ENCODE data around the gene CHRM3.
"Not testable (repeated sequence)": the region's sequence is repeated elsewhere in the genome, so short reads cannot be mapped to it uniquely, and the experiment has no call there.

Gene CHRM3
- long read RNA-seq, donor 1, result 0 reads
- long read RNA-seq, donor 2, result 0 reads
- long read RNA-seq, donor 3, result 0 reads
- long read RNA-seq, donor 4, result 0 reads
- long read RNA-seq, donor 5, result 0 reads
- long read RNA-seq, donor 6, result 0 reads
- long read RNA-seq, donor 7, result 0 reads
- long read RNA-seq, donor 8, result 0 reads

DNA sequence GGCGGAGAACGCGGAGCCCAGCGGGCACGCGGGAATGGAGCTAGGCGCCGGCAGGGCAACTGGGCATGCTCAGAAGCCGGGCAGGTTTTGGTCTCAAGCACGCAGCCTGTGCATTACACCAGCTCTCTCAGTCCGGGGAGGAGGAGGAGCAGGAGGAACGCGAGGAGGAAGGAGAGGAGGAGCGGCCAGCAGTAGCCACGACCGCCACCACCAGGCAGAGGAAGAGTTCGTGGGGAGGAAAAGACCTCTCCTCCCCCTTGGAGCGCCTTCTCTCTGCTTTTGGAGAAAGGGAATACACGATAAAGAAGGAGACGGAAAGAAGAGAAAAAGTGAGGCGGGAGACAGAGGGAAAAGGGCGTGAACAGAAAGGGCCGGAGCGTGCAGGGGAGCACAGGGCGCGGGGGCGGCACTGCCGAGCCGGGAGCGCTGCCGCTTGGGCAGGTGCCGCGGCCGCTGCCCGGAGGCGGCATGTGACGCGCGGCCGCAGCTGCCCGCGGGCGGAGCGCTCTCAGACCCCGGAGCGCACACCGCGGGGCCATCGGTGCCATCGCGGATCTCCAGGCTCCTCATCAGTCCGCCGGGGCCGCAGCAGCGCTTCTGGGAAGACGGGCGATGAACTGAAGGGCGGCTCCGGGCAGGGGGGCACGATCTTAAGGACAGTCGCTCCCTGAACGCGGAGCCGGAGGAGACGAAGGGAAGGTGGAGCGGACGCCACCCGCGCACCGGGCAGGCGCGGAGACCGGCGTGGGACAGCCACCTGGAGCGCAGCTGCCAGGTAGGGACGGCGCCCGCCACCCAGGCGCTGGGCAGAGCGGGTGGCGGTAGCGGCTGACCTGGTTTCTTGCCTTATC is at the start of gene CHRM3:
CHRM3 (plus strand) TSS at position 116 of the 851 bp plus-strand sequence. CDS start 520,884 bp downstream, outside the sequence.
- DNase-seq, result peak; percentile 86

DNA sequence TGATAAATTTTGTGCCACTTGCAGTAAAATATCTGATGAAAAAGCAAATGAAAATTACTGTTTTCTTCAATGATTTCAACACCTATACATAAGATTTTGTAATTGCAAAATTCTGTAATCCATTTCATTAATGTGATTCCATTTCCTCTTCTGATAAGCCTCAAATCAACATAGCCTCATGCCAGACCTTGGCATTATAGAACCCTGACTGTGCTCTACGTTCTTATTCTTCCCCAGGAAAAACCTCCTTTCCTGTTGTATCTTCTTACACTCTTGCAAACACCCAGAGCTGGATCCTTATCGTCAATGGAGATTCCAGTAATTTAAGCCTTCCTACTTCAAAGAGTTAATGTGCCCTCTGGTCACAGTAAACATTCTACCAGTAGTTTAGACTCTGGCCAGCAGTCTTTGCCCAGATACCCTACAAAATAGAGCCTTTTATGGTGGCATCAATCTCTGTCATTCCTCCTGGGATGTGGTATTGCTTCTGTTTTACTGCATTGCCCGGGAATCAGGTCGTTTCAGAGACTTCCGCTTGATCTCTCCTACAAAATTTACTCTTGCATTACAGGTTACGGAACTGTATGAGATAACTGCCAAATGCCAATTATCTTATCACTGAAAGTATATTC is 48.5 kb upstream of the CHRM3 start:
- no peak for DNase-seq

DNA sequence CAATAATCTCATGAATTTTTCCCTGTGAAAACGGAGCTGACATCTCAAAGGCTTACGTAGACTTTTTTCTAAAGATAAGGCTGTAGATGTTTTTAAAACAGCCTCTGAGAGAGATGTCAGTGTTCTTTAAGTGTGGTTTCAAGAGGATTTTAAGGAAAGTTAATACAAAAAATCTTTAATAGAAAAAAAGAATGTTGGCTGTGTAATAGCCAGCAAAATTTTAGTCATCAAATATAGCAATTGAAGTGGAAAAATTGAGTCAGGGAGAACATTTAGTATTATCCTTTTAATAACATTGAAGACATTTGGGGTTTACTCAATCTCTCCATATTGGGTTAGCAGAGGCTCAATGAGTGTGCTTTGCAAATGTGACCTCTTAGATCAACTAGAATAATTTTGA is 38.6 kb upstream of the CHRM3 start:
- no peak for DNase-seq

DNA sequence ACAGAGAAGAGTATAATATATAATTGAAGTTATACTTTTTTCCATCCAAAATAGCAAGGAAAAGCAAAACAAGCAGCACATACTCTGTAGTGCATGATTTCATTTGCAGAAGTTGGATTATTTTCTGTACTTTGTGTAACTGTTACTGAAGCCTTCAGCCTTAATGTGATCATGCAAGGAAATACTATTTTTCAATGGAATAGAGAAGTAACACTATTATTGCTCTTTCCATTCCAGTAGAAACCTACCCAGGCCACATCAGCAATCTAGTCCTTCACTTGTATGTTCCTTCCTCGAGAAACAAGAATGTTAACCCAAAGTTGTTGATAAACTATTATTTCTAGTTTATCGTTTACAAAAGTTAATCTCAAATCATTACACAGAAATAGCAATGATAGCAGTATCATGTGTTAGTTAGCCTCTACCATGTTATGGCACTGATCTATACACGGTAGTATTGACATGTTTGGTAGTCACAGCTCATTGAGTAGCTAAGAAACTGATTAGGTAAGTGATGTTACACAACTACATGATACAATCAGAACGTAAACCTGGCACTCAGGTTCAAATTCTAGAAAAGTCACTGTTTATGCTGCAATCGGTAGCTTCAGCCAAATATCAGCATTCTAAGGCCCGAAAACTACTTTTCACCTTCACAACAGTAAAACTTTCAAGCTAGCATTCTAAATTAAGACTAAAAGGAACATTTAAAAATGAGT is 37.6 kb upstream of the CHRM3 start:
- no peak for DNase-seq

DNA sequence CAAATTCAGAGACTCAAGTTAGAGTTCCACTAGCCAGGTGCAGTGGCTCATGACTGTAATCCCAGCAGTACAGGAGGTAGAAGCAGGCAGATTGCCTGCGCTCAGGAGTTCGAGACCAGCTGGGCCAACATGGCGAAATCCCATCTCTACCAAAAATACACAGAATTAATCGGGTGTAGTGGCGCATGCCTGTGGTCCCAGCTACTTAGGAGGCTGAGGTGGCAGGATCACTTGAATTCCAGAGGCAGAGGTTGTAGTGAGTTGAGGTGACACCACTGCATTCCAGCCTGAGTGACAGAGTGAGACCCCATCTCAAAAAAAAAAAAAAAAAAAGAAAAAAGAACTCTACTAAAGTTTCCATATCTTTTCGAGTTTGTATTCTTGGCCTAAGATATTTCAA is 36.7 kb upstream of the CHRM3 start:
- DNase-seq, result no peak

DNA sequence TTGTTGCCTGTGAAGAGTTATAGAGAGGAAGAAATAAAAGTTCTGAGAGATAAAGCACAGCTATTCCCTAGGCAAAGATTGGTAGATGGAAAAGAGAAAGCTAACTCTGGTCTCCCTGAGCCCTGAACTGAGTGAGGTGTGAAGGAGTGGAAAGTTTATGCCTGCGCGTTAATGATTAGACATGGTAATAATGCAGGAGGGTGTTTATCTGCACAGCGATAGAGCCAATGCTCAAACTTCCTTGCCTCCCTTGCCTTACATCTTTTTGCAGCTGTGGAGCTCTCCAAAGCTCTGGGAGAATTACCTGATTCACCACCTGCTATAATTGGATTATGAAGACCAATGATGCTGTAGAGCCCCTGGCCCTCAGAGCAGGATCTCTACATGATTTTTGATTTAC is 32.8 kb upstream of the CHRM3 start:
- DNase-seq, result peak; percentile 22

DNA sequence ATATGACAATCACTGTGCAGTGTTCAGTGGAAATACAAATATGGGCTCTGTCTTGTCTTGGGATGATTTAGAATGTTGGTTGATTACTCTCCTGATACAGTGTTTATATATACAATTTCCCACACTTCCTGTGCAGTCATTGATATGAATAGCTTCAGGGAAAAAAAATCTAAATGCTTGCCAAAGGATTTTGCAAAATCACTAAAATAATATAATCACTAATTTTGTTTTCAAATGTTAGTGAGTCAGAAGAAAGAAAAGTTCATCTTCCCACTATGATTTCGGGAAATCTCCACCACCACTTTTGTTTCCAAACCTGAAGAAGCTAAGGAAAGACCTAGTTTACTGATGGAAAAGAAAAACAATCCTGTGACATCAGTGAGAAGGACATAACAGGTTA is 32.1 kb upstream of the CHRM3 start:
- no peak for DNase-seq

DNA sequence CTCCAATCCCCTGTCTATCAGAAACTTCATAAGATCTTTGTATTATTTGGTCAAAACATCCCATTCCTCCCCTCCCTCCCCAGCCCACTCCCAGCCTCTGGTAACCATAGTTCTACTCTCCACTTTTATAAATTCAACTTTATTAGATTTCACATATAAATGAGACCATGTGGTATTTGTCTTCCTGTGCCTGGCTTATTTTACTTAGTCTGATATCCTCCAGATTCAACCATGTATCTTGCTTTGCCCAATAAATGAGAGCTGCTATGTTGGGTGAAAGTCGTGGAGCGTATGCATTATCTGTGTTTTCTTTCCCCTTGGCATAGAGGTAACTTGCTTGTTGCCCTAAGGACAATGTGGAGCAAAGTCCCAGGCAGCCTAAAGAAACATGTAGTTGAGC is 28.5 kb upstream of the CHRM3 start:
- DNase-seq, result no peak

DNA sequence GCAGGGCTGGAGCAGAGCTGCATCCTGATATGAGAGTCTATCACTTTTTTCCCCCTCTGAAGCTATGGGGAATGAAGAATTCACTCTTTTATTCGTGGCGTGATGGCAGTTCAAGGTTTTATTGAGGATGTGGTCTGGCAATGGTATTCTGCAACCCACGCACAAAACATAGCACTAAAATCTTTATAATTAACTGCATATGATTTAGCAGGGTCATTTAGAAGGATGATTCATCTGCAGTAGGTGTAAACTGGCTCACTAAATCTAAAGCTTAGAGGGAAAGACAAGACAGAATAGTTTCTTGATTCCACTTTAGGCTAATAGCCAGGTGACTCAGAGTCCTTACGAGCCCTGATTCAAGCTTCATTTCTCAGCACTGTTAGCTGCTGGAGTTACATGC is 25.0 kb upstream of the CHRM3 start:
- no peak for DNase-seq

DNA sequence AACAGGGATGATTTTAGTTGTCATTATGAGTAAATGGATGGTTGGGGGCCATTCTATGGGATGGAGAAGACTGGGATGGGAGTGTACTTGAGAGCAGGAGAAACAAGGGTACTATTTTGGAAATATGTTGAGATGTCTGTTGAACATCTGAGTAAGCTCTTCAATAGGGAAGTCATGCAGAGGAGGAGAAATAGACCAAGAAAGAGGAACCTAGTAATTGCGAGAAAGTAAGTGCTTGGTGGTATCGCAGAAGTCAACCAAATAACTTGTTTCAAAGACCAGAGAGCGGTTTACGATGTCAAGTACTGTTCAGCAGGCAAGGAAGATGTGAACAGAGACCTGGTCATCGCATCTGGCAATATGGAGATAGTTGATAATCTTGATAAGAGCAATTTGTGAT is 22.4 kb upstream of the CHRM3 start:
- DNase-seq, result no peak

DNA sequence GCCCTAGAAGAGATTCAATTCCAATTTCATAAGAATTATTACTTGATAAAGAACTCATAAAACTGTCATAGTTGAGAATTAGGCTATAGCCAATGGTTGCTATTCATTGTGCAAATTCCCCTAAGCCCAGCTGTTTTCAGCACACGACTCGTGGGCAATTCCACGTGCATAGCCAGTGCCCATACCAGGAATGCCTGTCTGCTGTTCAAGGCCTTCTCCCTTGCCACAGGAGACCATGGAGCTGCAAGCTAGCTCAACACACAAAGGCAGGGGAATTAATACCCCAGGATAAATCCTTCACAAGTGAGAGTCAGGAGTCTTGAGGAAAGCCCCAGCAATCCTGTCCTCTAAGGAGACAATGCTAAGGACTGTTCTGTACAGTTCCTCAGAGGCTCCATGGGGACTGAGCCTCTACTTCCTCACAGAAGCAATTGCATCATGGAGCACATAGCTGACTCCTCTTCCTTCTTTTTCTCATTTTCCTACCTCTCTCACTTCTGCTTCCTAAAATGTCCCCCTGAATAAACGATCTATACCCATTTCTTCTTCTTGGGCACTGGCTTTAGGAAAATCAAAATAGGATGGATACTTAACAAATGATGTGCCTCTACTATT is 19.1 kb upstream of the CHRM3 start:
- no peak for DNase-seq

DNA sequence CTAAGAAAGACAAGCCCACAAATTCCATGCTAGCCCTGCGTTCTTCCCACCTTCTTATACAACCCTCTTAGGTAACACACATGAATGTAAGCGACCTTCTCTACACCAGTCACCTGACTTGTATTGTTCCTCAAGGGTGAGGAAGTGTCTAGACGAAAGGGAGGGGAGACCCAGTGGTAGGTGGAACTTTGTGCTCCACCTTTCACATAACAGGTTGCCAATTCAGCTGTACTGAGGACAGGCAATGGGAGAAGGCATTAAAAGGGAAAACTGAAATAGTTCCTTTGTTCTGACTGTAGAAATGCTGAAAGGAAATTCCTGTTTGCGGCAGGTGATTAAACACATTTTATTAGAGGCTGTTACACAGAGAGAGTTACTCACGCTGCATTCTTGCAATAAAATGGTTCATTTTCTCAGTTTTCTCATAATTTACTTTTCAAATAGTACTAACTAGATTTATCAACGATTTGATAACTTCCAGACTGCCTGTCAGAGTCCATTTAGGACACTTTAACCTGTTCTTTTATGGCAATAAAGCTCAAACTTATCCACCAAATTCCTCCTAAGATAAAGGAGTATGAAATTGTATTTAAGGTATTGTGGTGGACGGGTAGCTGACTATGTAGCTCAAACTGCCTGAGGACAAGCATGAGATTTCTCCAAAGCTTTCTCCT is 17.8 kb upstream of the CHRM3 start:
- no peak for DNase-seq

DNA sequence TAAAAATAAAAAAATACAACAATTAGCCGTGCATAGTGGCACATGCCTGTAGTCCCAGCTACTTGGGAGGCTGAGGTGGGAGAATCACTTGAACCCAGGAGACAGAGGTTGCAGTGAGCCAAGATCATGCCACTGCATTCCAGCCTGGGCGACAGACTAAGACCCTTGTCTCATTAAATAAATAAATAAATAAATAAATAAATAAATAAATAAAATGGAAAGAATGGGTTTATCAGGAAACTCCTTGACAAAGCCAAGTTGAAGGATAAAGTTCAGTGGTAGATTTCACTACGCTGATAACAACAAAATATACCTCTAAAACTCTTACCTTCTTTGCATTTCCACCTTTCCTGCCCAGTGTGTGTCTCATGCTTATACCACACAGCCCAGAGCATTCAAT is 15.5 kb upstream of the CHRM3 start:
- not testable (repeated sequence) for DNase-seq

DNA sequence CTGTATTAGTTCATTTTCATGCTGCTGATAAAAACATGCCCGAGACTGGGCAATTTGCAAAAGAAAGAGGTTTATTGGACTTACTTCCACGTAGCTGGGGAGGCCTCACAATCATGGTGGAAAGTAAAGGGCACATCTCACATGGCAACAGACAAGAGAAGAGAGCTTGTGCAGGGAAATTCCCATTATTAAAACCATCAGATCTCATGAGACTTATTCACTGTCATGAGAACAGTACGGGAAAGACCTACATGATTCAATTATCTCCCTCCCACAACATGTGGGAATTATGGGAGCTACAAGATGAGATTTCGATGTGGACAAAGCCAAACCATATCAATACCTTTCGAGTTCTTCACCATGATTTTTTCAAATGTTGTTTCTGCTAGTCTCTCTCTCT is 3.7 kb upstream of the CHRM3 start:
- no peak for DNase-seq

DNA sequence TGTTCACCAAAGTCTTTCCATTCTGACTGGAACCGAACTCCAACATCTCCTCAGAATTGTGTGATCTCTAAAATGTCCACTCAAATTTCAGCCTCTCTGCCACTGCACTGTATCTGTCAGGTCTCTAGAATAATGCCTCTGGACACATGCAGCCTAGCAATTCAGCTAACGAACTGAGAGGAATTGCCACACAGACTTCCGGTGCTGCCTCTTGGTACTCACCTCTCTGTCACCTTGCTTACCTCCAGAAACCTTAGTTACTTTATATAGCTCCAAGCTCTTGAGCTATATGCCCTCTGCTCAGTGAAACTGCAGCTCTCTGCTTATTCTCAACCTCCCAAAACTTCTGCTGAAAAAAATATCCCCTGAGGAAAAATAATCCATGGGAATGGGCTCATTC is 2.7 kb upstream of the CHRM3 start:
- no peak for DNase-seq

DNA sequence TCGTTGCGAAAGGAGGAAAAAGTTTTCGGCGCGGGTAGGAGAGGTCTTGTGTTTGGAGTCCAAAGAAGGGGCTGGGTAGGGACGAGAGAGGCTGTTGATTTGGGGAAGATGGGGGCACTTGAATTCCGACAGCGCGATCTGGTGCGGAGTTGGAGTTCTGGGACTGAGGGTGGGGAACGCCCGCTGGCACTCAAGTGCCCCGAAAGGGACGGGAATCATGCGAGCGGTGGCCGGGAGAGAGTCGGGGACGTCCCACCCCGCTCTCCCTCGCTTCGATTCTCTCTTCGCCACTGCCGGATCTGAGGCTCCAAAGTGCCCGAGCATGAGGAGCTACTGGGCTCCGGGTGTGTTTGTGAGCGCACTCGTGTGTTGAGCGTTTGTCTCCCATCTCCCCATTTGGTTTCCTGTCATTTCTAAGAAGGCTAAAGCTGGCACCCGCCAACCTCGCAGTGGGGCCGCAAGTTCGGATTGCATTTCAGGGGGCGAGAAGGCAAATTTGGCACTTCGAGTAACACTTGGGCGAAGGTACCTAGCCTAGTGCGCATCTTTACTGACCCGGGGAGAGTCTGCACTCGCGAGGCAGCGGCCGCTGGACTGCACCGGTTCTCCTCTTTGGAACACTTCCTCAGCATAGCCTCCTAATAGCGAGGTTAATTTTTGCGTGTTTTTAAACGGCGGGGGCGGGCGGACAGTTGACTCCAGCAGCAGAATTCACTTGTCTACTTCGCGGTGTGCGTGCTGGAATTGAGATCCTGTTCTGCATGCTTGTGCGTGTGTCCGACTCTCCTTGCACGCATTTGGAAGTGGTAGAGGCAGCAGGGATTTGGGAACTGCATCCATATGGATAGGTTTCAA is 1.2 kb downstream of the CHRM3 start:
- peak; percentile 68 for DNase-seq

DNA sequence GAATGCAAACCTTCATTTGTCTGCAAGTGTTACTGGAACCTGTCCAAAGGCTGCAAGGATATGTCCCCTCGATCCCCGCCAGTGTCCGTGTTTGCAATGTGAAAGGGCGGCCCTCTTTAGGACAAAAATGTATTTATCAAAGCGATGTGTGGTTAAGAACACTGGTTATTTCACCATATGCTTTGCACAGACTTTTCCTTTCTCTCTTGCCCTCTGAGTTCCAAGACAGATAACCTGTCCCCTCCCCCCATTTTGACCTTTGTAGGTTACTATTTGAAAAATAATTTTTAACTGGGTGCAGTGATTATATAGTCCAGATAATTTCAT is 1.8 kb downstream of the CHRM3 start:
- peak; percentile 63 for DNase-seq

DNA sequence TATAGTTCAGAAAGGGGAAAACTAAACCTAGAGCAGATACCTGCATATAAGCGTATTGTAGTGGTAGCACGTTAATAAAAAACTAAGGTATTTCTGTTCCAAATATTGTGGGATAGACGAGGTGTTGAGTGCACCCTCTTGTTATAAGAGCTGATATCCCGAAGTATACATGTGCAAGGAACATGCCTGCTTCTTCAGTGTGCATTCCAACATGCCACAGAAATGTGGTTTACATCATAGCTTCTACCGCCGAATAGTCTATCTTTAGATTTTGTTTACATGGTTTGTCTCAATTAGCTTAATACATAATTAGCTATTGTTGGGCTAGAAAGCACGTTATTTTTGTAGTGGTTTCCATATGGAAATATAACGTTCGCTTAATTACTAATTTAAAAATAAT is 2.2 kb downstream of the CHRM3 start:
- peak; percentile 2 for DNase-seq

DNA sequence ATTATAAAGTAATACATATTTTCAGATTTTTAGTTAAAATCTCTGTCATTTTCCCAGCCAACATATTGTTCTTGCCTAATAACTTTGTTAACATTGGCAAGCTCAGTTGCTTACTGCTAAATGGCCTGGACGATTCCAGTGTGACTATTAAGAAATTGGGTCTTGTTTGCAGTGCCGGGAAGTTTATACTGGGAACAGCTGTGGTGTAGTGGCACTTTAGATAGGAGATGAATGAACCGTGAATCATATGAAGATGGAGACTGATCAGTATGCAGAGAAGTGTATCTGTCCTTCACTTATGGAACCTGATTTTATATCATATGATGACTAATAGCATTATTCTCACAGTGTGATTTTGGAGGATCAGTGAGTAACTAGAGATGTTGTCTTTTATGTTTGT is 3.3 kb downstream of the CHRM3 start:
- no peak for DNase-seq

DNA sequence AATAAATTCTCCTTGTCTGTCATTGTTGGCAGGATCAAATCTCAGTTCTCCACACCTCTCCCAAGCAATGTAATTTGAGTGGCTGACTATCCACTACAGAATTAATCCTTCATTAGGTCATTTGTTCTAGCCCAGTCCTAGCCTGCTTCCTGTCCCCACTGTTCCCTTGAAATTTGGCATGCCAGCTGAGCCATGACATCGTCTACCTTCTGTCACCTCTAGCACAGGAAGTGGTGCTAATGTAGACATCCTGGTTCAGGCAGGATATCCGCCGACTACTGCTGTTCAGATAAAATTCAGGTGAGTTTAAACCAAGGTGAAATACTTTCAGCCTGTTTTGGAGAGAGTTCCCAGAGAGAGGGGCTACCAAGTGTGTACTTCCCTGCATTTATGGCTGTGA is 5.9 kb downstream of the CHRM3 start:
- no peak for DNase-seq

DNA sequence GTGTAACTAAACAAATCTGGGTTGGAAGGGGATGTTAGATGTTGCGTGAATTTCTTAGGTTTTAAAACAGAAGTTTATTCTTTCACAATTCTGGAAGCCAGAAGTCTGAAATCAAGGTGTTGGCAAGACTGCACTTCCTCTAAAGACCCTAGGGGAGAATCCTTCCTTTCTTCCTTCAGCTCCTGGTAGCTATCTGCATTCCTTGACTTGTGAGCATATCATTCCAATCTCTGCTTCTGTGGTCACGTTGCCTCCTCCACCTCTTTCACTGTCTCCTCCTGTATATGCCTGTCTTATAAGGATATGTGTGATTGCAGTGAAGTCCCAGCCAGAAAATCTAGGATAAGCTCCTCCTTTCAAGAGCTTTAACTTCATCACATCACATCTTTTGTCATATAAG is 7.7 kb downstream of the CHRM3 start:
- DNase-seq, result no peak

Data from right kidney (tissue), 9 donors.